Hindlimb muscle (tissue), 1 donor: Measurements from ENCODE around the gene LYPD6B. TPM values are rescaled to one million over a fixed set of nuclear protein-coding genes. Genes with fewer than 3 reads are reported as not detected.
A peak's percentile ranks its signal among the peaks of the same experiment; 100 is the strongest.

Experiments
- DNase-seq: peaks from one replicate; pipeline ENCODE4 v3.0.0-alpha.2; 2013
- polyA plus RNA-seq: library from polyadenylated mRNA; unstranded; fragments of 120-200 nt; gene quantifications from one replicate; pipeline ENCODE4 v1.2.1, GENCODE V29; 2013; ENCODE audit not compliant: insufficient read length

LYPD6B gene
- 0.18 TPM for polyA plus RNA-seq

GRCh38 chr2:149038442-149039212 is at the start of gene LYPD6B:
Gene LYPD6B (plus strand): TSS chr2:149038699. CDS start chr2:149130949, 92,250 bp downstream.
- no peak for DNase-seq

DNA sequence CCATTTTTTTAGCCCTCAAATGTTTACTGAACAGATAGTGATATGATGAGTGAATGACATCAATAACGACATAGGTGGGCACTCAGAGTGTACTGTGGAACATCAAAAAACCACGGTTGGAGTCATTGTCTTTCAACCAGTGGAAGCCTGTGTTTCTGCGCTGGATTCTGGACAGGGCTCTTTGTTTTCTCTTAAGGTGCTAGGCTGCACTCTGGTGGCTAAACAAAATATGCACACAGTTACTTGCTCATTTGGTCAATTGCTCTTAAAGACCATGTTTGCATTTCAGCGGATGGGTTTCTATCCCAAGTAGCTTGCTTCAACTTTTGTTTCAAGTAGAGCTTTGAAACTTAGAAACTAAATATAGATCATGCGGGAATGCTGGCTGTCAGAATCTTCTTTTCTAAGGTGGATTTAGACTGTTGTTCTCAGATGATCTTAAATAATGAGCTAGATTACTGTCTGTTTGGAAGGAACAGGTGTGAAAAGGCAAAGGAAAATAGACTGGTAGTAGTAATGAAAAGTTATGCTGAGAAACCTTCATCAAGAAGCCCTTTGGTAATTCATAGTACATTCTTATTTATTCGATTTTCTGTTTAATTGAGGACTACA is 48.5 kb upstream of the LYPD6B start:
- peak; percentile 74 for DNase-seq

GRCh38 chr2:148990968-148991367 is 47.5 kb upstream of the LYPD6B start:
- no peak for DNase-seq

GRCh38 chr2:148992448-148992847 is 46.1 kb upstream of the LYPD6B start:
- DNase-seq = no peak

DNA sequence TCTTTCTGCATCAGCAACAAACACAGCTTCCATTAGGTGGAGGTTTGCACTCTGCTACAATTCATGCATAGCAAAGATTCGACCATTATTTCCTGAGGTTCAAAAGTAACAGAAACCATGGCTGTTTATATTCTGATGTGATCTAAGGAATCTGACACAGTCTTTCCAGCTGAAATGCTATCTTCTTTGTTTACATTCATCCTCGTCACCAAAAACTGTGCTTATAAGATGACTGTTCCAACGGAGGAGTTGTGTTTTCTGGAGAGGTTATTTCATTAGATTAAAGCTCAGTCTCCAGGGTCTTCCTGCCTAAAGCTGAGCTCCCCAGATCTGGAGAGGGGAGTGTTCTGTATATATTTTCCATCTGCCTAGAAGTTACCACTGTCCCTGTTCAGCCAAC is 45.1 kb upstream of the LYPD6B start:
- DNase-seq = no peak

- no peak for DNase-seq
Measured at GRCh38 chr2:148994341-148994740, 44.2 kb upstream of the LYPD6B start.

- DNase-seq = no peak
Measured at GRCh38 chr2:148996805-148997204, 41.7 kb upstream of the LYPD6B start.

- DNase-seq = no peak
Measured at GRCh38 chr2:148998165-148998830, 40.2 kb upstream of the LYPD6B start.

DNA sequence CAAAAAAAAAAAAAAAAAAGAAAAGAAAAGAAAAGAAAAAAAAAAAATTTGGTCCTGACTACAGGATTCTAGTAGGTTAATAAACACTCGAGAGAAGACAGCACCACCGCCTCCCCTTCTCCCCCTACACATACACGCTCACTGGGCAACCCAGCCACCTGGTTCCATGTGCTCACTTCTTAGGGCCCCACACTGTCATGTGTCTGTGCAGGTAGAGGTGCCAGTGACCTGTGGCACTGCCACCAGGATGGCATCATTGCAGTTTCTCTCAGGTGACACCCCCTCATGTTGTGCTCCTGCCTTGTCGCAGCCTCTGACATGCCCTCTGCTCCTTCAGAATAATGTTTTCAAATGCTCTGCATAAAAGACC is 39.7 kb upstream of the LYPD6B start:
- no peak for DNase-seq

DNA sequence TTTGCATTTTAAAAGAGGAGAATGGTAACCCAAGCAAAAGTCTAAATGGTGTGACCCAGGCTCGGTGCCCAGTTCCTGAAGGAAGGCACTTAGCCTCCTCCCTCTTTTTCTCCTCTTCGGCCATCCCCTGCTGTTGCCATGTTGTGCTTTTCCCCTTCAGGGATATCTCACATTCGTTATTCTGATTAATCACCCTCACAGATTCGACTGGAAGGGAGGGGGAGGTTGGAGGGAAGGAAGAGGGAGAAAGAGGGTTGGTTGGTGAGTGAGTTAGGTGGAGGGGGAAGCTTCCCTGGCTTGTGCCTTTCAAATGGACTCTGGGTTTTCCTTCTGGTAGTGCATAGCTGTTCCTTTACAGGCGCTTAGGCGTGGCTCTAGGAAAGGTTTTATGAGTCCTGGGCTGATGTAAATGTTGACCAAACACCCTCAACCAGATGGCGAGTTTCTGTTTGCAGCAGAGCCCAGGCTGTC is 39.0 kb upstream of the LYPD6B start:
- no peak for DNase-seq

- no peak for DNase-seq
Measured at GRCh38 chr2:149000158-149000938, 38.2 kb upstream of the LYPD6B start.

DNA sequence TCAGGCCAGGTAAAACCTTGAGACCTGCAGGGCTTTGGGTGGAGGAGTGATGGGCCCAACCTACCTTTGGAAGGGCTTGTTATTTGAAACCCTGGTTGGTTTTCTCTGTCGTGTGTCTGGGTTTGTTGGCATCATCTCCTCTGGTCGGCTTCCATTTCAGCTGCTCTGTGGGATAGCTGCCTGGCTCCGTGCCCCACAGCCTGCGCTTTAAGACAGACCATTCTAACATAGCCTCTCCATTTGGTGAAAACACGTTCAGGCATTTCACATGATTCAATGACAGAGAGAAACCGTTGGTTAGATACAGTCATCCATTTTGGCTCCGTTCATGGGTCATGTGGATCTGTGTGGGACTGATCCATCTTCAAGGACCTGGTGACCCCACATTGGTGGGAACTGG is 37.0 kb upstream of the LYPD6B start:
- DNase-seq = no peak

DNA sequence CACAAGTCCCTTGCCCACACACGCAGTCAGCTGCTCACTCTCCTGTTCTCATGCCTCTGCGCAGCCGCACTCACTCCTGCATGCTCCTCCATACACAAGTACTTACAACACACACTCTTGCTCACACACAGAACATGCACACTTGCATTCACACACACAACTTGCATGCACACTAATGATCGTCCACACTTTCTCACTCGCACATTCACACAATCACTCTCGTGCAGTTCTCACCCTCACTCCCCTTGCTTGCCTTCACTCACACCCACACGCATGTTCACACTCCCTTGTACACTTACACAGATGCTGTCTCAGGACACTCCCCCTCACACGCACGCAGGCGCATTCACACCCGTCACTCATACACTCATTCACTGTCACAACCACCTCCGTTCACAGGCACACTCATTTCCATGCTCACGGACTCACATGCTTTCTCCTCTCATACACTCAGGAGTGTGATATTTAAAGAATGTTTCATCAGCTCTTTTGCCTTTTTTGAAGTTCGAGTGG is 36.1 kb upstream of the LYPD6B start:
- no peak for DNase-seq

- DNase-seq = no peak
Measured at GRCh38 chr2:149002891-149003740, 35.4 kb upstream of the LYPD6B start.

- DNase-seq = no peak
Measured at GRCh38 chr2:149004836-149005235, 33.7 kb upstream of the LYPD6B start.

DNA sequence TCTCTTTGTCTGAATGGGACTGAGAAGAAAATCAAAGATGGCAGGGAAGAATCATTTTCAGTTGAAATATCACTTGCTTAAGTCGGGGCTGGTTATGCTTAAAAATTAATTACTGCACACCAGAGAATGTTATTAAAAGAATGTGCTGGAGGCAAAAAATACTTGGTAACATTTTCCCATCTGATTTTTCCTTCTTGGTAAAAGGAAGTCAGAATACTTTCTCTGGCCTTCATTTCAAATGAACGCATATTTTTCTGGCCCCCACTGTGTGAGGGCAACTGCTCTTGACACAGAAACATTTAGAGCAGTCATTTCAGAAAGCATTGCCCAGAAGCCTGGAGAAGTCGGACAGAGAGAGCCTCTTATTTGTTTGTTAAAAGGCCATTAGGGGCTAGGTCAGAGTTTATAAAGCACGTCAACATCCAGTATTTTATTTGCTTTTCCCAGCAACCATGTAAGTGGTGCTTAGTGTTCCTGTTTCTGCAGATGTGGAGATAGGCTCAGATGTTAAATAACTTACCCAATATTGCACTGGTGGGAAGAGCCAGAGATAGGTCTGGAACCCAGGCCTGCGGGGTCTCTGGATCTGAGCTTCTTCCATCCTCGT is 32.9 kb upstream of the LYPD6B start:
- DNase-seq = no peak

- DNase-seq = no peak
Measured at GRCh38 chr2:149006883-149007543, 31.5 kb upstream of the LYPD6B start.

- DNase-seq = no peak
Measured at GRCh38 chr2:149008381-149008780, 30.1 kb upstream of the LYPD6B start.

GRCh38 chr2:149009576-149010461 is 28.7 kb upstream of the LYPD6B start:
- no peak for DNase-seq

DNA sequence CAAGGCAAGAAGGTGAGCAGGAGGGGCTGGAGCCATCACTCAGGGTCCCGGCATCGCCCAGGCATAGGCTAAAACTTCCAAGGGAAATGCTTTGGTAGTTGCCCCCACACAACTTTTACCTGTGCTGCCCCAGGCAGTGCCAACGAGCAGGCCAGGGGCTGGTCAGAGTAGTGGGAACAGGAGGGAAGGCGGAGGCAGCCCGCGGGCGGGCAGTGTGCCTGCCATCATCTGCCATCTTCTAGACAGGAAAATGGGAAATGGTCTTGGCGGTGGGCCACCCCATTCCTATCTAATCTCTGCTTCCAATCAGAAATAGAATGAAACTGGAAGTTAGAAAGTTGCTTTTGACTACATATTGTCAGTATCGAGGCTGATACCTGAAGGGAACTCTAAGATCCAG is 26.0 kb upstream of the LYPD6B start:
- no peak for DNase-seq
